Limb (tissue), 2 donors: Measurements from ENCODE around the gene EXOSC3.
A peak's percentile ranks its signal among the peaks of the same experiment; 100 is the strongest.
"Not testable (repeated sequence)": the region's sequence is repeated elsewhere in the genome, so short reads cannot be mapped to it uniquely, and the experiment has no call there.

ENCODE experiments used
- DNase-seq, 2 donors: peaks; one replicate each; pipeline ENCODE4 v3.0.0-alpha.2; 2016; ENCODE audit errors: extremely low spot score in 2 of 2

Gene EXOSC3

DNA sequence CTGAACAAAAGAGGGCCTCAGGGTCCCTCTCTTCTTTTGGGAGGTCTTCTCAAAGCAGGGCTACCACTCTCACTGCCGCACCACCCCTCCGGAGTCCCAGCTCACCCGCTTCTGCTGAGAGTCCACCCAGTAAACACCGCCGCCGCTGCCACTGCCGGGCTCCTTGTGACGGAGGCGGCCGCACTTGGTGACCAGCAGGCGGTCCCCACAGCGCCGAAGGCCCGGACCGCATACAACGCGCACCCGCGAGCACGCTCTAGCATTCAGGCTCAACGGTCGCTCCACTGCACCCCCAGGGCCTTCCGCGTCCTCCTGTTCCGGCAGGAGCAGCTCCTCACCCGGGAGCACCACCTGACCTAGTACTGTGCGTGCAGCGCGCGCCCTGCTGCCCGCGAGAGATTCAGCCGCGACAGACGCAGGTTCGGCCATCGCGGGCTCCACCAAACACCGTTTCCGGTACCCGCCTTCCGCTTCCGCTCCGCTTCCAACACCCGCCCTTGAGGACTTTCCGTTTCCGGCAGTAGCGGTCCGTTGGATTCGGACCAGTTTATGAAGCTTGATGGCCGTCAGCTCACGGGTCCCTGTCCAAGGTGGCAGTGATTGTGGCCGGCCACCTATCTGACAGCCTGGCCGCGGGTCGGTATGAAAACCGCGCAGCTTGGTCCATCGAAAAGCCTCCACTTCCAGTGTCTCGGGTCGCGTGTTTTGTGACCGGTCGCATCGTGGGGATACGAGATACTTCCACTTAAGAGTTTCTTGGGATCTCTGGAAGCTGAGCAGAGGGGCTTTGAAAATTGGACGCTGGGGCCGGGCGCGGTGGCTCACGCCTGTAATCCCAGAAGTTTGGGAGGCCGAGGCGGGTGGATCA, at the start of gene EXOSC3:
Gene EXOSC3 (minus strand): TSS at position 449 of the 868 bp plus-strand sequence. CDS start 20 bp downstream, at position 429.
- peak; percentile 90 to 94 for DNase-seq

DNA sequence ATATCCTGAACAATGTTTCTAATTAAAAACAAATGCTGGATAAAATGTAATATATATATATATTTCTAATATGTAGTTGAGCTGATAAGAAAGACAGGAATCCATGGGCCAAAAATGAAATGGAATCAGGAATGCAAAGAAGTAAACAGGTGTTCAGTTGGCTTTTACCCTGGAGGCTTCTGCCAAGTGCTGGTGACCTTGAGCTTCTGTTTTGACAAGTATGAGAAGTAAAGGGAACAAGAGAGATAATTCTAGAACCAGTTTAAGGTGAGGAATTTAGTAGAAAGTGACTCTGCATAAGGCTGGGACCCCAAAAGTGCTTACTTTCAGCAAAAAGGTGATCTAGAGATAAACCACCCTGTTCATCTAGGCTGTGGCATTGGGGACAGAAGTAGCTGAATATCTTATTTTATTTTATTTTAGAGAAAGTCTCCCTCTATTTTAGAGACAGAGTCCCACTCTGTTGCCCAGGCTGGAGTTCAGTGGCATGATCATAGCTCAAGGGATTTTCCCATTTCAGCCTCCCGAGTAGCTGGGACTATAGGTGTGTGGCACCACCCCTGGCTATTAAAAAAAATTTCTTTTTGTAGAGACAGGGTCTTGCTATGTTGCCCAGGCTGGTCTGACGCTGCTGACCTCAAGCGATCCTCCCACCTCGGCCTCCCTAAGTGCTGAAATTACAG, 42.8 kb upstream of the EXOSC3 start:
- DNase-seq = no peak

DNA sequence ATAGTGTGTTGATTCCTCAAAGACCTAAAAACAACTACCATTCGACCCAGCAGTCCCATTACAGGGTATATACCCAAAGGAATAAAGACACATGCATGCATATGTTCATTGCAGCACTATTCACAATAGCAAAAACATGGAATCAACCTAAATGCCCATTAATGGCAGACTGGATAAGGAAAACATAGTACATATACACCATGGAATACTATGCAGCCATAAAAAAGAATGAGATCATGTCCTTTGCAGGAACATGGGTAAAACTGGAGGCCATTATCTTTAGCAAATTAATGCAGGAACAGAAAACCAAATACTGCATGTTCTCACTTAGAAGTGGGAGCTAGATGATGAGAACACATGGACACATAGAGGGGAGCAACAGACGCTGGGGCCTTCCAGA, 40.3 kb upstream of the EXOSC3 start:
- not testable (repeated sequence) for DNase-seq

DNA sequence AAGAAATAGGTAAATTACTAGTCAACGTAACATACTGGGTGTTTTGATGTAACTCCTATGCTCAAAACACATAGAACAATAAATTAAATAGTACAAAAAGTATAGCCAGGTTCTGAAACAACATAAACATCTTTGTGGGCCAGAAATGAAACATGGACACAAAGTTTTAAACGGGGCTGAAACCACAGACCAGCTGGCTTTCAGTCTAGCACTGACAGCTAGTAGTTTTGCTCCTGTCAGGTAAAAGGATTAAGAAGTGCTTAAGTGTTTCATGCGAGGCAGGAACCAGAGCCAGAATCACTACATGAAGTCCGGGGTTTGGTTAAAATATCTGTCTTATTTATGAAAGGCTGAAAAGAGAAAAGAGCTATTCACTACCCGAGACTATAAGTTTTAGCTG, 35.3 kb upstream of the EXOSC3 start:
- DNase-seq = no peak

DNA sequence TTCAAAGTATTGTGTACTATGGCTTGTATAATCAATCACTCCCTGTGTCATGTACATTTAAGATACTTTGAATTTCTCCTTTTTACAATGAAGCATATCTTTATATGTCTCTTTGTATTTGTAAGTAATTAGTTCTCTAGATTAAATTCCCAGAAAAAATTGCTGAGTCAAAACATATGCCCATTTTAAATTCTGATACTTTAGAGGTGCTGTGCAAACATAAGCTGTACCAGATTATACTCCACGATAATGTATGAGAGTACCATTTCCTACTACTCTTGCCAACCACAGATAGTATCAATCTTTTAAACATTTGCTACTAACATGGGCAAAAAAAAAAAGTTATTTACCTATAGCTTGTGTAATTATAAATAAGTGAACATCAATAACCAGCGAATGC, 34.0 kb upstream of the EXOSC3 start:
- DNase-seq = no peak

DNA sequence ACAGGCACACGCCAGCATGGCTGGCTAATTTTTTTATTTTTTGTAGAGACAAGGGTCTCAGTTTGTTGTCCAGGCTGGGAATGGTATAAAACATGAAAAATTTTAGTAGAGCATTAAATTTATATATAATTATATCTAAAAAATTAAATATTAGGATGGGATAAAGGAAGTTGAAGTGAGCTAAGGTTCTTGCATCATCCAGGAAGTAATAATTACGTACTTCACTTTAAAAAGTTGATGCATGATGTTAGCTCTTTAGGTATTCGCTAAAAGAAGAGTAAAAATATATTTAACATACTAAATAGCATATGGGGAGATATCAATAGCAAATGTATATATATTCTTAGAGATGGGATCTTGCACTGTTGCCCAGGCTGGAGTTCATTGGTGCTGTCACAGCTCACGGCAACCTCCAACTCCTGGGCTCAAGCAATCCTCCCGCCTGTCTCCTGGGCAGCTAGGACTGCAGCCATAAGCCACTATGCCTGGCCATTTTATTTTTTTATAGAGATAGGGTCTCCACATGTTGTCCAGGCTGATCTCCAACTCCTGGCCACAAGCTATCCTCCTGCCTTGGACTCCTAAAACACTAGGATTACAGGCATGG, 28.0 kb upstream of the EXOSC3 start:
- no peak for DNase-seq

DNA sequence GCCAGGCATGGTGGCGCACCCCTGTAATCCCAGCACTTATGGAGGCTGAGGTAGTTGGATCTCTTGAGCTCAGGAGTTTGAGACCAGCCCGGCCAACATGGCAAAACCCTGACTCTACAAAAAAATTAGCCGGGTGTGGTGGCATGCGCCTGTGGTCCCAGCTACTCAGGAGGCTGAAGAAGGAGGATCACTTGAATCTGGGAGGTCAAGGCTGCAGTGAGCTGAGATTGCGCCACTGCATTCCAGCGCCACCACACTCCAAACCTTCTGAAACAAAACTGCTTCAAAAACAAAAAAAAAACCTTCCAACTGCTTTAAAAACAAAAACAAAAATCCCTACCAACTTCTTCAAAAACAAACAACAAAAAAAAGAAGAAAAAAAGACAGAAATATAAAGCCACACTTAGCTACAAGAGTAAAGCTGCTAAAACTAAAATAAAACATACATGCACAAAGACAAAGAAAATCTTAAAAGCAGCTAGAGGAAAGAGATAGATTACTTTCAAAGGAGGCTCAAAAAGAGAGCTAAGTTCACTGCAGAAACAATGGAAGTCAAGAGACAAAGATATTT, 27.1 kb upstream of the EXOSC3 start:
- no peak for DNase-seq

DNA sequence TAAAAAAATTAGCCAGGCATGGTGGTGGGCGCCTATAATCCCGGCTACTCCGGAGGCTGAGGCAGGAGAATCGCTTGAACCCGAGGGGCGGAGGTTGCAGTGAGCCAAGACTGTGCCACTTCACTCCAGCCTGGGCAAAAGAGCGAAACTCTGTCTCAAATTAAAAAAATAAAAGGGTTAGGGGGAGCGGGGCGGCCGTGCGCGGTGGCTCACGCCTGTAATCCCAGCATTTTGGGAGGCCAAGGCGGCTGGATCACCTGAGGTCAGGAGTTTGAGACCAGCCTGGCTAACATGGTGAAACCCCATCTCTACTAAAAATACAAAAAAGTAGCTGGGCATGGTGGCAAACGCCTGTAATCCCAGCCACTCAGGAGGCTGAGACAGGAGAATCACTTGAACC, 24.8 kb upstream of the EXOSC3 start:
- DNase-seq = not testable (repeated sequence)

DNA sequence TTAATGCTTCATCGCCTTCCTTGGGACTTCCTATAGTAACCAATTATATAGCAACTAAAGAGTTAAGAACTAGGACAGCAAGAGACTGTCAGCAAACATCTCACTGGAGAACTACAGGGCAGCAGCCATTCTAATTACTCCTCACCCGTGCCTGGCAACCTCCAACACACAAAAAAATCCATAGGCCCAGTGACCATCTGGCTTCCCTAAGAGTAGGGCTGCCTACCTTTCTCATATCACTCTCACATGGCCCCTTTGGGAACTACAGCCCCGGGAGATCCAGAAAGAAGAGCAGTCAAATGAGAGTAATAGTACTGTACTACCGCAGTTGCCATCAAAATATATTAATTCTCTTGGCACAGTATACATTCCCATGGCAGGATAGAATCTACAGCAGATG, 21.4 kb upstream of the EXOSC3 start:
- no peak for DNase-seq

DNA sequence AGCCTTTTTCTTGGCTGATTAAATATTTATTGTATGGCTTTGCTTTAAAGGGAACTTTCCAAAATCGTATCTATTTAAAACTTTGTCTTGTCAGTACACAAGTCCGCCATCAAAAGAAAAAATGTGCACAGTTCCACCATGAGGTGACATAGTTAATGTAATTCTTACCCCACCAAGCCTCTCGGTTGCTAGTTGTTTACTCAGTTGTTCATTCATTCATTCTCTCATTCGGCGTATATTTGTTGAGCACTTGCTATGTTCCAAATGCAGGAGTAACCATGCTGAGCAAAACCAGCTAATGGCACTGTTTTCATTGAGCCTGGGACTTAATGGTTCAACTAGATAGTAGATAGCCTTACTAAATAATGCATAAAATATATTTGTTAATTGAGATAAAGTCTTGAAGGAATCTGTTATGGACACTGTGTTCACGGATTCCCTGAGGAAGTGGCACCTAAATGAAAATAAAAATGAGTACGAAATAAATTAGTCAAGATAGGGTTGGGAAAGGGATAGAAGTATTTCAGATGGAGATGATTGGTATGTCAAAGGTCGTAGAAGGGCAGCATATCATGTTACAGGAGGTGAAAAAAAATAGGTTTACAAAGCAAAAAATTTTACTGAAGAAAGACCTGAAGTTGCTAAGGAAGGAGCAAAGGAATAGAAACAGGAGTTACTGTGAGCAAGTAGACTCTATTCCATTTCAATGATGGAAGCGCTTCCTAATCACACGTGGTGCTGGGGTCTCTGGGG, 17.3 kb upstream of the EXOSC3 start:
- no peak for DNase-seq

DNA sequence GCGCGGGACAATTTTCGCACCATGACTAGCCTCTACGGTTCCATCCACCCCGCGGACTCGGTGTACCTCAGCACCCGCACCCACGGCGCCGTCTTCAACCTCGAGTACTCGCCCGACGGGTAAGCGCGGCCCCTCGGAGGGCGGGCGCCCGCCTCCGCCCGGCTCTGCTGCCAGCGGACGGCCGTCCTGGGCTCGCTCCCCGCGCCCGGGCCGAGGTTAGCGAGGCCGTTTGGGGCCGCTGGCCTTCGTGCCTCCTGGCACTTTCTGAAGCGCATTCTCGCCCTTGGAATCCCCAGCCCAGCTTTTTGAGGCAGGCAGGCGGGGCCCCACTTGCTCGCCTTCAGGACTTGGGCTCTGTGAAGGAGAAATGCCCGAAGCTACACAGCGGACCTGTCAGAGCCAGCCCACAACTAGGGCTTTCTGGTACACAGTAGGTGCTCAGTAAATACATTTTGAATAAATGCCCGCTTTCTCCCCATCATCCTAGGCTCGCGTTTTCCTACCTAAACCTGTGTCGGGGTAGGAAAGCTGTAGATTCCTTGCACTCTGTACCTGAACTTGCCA, 16.5 kb upstream of the EXOSC3 start:
- DNase-seq = no peak

DNA sequence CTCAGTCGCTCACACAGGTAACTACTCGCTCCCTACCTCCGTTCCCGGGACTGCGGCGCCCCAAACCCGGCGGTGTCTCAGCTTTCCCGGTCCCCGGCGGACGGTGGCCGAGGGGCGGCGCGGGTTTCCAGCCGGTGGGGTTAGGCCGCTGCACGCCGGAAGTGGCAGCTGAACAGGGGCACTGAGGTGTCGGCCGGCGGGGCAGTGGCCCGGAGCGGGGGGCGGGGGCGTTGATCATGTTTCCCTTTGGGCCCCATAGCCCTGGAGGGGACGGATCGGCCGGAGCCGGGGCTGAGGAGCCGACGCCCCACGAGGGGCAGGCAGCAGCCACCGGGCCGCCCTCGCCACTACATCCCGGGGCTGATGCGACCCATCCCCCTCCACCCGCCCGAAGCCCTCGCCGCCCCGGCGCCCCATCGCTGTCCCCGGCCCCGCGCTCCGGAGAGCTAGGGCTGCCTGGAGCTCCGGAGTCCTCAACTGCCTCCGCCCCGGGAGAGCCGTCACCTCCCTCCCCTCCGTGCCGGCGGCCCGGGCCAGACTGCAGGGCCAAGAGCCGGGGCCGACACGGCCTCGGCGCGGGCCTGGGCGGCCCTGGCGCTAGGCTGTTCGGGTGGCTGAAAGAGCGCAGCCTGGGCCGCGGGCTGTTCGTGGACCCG, 15.9 kb upstream of the EXOSC3 start, which contains the start of gene DCAF10:
Gene DCAF10 (plus strand): TSS at position 167 of the 656 bp plus-strand sequence. CDS start 70 bp downstream, at position 237.
- DNase-seq = peak; percentile 77 to 96

DNA sequence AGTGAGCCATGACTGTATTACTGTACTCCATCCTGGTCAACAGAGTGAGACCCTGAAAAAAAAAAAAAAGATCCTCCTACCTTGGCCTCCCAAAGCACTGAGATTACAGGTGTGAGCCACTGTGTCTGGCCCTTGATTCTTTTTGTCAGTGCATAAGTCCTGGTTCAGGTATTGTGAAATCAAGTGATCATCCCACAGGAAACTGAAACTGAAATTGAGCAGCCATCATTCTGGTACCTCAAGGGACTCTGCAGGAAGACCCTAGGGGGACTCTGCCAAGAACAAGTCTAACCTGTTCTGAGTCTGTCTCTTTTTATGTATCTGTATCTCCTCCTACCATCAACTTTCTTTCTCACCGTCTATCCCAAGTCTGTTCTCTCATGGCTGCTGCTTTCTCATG, 13.8 kb upstream of the EXOSC3 start:
- no peak for DNase-seq

DNA sequence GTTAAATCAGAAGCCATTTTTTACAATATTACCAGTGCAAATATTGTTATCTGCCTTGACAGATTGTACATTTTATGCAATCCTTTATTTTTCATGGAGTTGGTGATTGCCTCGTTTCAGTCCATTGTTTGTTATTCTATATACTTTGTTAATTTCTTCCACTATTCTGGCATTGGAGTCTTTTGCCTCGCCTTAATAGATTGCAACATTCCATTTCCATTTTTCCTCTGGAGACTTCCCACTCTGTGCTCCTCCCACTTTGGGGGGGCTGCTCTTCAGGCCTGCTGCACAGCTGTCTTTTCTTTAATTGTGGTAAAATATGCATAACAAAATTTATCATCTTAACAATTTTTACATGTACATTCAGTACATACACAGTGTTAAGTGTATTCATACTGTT, 11.4 kb upstream of the EXOSC3 start:
- no peak for DNase-seq

DNA sequence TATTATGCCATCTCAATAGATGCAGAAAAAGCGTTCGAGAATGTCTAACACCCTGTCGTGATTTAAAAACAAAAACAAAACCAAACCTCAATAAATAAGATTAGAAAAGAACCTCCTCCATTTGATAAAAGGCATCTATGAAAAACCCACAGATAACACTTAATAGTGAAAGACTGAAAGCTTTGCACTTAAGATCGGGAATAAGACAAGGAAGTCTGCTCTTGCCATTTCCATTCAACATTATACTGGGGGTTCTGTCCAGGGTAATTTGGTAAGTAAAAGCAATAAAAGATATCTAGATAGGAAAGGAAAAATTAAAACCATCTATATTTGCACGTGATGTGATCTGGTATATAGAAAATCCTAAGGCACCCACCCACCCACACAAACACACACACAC, 7.3 kb upstream of the EXOSC3 start:
- no peak for DNase-seq

DNA sequence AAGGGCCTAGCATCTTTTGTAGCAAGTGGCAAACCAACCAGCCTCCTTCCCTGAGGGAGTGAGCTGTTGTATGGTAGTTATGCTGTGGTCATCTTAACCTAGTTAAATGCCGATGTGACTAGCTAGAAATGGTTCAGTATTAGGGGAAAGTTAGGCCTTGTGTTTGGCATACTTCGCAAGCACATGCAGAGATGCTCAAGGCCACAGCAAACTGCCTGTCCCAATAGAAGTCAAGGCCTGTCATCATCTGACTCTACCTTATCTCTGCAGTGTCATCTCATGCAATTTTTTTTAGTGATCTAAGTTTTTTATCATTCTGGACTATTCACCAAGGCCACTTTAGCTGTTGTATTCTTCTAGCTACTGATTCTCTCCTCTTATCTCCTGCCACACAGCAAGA, 5.2 kb upstream of the EXOSC3 start:
- DNase-seq = no peak

DNA sequence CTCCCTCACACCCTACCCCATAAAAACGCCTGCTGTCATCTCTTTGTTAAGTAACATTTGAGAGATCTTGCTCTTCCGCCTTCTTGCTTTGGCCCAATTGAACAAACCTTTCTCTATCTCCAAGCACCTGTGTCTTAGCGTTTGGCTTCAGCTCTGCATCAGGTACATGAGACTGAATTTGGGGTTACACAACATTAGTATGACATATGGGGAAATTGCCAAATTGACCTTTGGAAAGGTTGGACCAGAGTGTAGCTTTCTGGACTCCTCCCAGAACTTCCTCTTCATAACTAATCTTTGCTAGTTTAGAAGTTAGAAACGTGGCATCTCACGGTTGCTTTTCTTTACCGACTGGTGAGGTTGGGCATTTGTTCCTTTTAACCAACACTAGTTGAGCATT, 3.5 kb upstream of the EXOSC3 start:
- no peak for DNase-seq

DNA sequence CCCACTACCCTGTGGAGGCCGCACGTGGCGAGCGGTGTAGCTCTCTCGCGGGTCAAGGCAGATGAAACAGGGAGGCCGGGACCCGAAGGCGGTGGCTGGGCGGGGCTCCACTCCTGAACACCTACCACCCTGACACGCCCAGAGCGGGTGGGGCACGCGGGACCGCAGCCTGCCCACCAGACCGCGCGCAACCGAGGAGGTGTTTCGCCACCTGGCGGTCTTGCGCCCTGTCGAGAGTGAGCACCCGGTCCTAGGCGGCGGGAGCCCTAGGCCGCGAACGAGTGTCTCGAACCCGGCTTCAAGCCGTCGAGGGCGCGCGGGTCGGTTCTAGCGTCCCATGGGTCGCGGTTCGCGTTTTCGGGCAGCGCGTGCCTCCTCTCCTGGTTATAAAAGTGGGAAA, 2.2 kb upstream of the EXOSC3 start:
- DNase-seq = no peak

DNA sequence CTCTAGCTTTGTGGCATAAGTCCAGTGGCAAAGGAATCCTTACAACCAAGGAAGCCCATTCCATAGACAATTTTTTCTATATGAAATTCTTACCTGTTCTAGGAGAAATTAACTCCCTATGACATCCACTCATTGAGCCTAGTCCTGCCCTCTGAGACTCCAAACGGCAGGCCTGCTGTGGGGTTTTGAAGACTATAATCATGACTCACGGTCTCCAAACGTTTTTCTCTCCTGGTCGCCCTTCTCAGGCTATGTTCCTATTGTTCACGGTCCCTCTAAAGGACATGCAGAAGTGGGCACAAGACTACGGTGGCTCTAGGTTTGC, 611 bp downstream of the EXOSC3 start:
- DNase-seq = no peak

DNA sequence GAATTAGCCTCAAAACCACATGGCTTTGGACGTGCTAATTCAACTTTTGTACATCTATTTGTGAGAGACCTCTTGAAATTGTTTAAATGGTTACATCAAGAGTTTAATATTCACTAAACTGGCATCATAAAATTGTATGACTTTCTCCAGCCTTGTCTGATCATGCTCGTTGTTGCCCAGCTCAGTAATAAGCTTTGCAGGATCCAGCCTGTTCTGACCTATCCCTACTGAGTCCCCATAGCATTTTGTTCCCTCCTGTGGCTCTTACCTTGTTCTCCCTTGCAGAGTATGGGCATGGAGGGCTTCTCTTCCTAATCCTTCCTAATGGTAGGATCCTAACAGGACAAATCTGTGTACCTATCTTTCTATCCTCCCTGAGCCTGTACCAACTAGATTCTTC, 6.3 kb downstream of the EXOSC3 start:
- no peak for DNase-seq

DNA sequence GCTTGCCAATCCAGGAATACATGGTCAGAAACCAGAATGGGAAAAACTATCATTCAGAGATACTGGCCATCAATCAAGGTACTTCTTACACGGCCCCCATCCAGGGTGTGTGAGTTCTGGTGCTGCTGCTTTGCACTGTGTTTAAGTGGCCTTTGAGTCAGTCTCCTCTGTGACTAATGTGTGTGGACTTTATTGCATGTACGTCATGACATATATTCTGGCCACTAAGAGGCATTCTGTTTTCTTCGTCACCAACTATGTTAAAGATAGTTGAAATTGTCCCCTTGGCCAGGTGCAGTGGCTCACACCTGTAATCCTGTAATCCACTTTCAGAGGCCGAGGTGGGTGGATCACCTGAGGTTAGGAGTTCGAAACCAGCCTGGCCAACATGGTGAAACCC, 8.5 kb downstream of the EXOSC3 start:
- DNase-seq = no peak
